ENCODE measurements around the gene ITGA1.
A peak's percentile ranks its signal among the peaks of the same experiment; 100 is the strongest.

ITGA1 gene

DNA sequence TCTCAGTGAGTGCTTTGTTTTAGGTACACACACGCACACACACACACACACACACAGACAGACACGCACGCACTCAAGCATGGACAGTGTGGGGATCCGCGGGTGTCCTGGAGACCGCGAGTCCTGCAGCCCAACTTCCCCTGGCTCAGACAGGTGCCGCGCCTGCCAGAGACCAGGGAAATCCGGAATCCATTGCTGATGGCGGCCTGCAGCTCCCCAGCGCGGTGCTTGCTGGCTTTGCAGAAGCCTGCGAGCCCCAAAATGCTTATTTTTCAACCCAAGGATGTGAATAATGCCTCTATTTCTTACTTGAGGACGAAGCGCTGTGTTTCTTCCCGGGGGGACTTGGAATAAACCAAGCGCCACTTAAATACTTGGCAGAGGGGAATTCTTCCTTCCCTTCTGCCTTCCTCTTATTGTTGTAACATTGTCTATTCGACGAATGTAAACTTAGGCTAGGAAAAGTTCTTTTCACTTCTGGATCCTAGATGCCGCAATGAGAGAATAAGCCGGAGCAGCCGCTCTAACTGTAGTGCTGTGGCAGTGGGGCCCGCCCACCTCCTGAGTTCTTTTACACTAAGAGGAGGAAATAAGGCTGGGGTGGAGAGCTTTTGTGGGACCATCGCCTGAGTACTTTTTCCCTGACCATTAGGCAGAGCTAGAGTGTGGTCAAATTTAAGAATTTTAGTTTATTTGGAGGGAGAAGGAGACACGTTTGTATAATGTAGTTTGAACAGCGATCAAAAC is 202.2 kb downstream of the ITGA1 start:
- no peak for DNase-seq (ENCODE audit: low read depth in 2 of 3, low spot score in 2 of 3)

DNA sequence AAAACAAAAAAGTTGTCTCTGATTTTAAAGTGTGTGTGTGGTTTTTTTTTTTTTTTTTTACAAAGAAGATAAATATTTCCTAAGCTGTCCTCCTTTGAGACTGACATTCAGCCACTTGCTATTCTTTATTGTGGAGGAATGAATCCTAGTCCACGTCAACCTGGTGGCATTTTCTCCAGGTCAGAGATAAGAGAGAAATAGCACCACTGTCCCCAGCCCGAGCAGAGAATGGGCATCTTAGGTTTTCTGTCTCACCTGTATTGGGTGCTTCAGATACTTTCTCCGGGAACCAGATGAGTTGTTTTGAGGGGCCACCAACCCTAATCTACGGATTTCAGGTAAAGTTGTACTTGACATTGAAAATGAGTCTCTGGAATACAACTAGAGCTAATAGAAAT is 202.8 kb downstream of the ITGA1 start:
- DNase-seq (ENCODE audit: low read depth in 2 of 3, low spot score in 2 of 3) = no peak

DNA sequence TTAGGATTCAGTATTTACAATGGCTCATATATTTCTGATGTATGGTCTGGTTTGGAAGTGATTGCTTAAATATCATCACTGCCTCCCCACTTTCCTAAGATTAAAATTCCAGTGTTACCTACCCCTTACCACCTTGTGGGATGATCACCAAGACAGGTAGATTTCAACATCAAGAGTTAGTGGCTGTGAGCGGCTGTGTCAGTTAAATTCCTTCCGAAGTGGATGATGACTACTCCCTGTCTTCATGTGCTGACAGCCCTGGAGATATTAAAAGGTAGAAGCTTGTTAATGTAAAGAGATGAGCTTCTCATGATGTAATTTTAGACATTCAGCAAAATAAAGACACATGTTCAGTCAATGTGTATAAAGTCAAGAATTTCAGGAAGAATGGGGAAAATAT is 205.7 kb downstream of the ITGA1 start:
- no peak for DNase-seq (ENCODE audit: low read depth in 2 of 3, low spot score in 2 of 3)

DNA sequence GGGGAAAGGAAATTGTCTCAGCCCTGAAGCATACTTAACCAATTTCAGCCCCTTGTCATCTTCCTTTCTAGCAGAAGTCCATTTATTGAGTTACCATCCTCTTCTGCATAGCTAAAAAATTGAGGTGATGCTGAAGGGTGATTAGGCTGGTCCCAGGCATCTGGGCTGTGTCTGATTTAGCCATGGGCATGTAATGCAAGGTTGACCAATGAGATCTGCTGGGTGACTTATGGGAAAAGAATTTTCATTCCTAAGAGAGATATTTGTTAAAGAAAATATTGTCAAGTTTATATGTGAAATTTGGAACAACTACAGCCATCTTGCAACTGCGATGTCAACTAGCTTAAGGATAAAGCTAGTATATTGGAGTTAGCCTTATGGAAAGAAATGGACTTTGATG is 206.6 kb downstream of the ITGA1 start:
- DNase-seq (ENCODE audit: low read depth in 2 of 3, low spot score in 2 of 3) = no peak

DNA sequence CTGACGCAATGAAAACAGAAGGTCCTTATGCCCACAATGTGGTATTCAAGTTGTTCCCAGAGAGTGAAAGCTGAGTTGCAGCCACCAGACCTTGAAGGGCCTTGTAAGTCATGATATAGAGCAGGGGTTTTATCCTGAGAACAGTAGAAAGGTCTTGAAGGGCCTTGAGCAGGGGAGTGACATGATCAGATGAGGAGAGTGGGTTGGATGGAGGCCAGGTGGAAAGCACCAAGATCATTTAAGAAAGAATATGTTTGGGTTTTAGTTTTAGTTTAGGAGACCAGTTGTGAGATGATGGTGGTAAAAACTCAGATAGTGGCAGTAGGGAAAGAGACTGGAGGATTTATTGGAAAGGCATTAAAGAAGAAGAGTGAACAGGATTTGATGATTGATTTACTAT is 207.4 kb downstream of the ITGA1 start:
- DNase-seq (ENCODE audit: low read depth in 2 of 3, low spot score in 2 of 3) = no peak

DNA sequence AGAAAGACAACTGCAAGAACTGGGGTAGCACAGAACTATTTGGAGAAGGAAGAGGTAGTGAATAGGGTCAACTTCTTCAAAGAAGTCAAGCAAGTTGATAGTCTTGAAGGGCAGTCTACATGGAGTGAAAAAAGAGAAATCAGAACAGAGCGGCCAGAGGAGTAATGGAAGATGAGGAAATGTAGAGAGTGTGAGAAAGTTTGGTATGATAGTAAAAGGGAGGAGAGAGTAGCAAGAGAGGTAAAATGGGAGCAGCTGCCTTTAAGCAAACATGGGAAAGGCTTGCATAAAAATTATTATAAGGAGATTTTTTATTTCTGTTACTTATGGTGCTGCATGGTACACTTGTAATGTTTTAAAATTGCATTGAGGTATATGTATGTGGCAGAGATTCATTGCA is 208.2 kb downstream of the ITGA1 start:
- DNase-seq (ENCODE audit: low read depth in 2 of 3, low spot score in 2 of 3) = no peak

DNA sequence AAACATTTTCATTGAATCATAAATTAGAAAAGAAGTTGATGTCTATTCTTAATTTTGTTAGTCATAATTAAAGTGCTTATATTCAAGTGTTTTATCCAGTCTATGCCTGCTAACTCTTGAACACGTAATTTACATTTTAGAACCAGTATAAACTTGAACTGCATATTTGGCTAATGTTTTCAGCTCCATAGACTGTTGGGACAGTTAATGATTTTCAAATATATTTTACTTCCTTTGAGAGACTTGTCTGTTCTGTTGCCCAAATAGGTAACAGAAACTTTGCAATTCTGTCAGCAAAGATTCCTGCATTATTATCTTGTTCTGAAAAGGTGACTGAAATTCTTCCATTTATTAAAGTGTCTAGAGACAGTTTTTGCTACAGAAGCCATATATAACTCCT is 209.3 kb downstream of the ITGA1 start:
- DNase-seq (ENCODE audit: low read depth in 2 of 3, low spot score in 2 of 3) = no peak

DNA sequence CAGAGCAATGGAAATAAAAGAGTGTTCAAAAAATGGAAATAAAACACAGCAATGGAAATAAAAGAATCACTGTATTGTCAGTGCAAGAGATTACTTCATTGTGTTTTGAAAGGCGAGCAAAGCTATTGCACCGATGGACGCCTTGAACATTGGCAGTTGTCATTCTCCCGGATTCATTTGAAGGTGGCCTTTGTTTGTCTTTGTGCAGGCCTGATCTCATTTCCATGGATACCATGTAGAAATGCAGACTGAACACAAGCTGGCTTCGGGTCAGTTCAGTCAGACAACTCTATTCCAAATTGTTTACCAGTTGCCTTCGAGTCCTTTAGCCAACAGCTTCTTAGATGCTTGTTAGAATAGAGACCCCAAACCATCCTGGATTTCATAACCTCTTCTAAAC is 209.7 kb downstream of the ITGA1 start:
- no peak for DNase-seq (ENCODE audit: low read depth in 2 of 3, low spot score in 2 of 3)

DNA sequence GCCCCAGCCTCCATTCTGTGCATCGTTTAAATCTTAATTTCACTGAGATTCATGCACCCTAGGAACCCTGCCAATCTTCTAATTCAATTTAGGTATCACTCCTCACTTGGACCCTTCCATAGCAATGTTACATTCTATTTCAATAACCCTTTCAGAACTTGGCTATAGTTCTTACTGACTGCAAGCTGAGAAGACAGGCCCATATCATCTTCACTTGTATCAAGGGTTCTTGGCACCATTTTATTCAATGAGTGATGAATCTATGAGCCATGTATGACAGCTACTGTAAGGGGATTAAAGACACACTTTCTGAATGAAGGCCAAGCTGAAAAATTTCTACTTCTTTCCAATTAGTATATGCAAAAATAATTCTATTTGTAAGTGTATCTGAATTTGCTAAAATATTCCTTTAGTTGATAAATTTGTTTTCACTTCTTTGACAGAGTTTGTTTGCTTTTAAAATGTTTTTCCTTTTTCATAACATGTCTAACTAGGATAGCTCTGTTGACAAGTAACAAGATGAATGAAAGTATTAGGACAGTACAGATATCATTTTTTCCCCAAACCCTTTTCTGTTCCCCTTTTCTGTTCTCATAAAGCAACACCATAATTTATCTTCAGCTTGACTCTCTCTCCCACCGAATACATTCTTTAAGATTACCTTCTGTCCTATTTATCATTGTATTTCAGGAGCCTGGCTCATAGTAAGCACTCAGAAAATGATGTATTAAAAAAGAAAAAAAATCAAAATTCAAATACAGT is 211.0 kb downstream of the ITGA1 start:
- no peak for DNase-seq (ENCODE audit: low read depth in 2 of 3, low spot score in 2 of 3)

DNA sequence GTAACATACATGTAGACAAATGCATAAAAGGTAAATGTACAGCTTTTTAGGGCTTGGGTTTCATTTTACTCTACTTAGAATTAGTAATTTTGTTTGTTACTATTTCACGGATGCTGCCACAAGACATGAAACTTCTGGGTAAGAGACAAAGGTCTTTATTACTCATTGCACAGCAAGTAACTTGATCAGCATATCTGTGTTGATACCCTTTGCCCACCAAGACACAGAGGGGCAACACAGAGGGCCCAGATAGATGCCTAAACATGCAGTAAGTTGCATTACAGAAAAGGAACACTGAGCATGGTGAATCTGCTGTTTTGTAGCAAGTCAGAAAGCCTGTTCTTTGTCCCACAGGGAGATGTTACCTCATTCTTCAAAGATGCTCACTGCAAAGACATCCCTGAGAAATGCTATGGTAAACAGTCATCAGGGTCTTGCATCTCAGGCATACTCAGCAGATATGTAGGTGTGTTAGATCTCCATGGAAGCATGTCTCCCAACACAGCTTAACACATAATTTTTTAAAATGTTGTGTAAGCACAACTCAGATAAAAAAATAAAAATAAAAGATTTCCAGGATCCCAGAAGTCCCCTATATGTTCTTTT is 211.7 kb downstream of the ITGA1 start:
- DNase-seq (ENCODE audit: low read depth in 2 of 3, low spot score in 2 of 3) = no peak

DNA sequence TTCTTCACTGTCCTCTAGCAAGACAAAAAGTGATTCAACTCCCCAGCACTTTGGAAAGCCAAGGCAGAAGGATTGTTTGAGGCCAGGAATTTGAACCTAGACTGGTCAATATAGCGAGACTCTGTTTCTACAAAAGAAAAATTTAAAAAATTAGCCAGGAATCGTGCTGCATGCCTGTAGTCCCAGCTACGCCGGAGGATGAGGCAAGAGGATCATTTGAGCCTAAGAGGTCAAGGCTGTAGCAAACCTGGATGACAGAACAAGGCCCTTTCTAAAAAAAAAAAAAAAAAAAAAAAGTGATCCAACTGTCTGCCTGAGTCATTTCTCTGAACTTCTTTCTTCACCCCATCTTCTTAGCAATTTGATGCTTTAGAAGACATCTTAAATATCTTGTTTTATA is 213.8 kb downstream of the ITGA1 start:
- no peak for DNase-seq (ENCODE audit: low read depth in 2 of 3, low spot score in 2 of 3)

DNA sequence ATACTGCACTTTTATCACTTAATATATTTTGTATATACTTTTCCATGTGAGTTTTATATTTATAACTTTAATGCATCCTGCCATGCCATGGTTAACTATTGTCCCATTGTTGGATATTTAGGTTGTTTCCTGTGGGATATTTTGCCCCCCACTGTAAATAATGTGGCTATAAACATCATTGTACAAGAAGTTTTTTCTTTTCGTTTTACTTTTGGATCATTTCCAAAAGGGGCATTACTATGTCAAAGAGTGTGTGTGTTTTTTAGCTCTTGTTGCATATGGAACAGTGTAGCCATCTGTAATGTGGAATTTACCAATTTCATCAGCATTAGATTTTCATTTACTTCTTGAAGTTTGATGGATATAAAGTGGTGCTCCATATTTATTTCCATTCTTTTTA is 214.8 kb downstream of the ITGA1 start:
- DNase-seq (ENCODE audit: low read depth in 2 of 3, low spot score in 2 of 3) = no peak

DNA sequence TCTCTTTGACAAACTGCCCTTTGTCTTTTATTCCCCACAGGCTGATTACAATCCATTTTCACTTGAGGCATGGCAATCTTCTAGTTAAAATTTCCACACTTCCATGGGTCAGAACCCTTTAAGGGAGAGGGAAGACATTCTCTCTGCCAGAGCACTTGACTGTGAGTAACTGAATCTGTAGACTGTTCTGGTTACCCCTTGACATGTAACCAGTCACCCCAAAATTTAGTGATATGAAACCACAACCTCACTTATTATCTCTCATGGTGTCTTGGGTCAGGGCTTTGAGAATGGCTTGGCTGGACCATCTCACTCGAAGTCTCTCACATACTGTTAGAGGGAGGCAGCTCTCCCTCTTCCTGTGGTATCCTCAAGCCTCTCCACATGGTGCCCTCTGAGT is 215.4 kb downstream of the ITGA1 start:
- DNase-seq (ENCODE audit: low read depth in 2 of 3, low spot score in 2 of 3) = no peak

DNA sequence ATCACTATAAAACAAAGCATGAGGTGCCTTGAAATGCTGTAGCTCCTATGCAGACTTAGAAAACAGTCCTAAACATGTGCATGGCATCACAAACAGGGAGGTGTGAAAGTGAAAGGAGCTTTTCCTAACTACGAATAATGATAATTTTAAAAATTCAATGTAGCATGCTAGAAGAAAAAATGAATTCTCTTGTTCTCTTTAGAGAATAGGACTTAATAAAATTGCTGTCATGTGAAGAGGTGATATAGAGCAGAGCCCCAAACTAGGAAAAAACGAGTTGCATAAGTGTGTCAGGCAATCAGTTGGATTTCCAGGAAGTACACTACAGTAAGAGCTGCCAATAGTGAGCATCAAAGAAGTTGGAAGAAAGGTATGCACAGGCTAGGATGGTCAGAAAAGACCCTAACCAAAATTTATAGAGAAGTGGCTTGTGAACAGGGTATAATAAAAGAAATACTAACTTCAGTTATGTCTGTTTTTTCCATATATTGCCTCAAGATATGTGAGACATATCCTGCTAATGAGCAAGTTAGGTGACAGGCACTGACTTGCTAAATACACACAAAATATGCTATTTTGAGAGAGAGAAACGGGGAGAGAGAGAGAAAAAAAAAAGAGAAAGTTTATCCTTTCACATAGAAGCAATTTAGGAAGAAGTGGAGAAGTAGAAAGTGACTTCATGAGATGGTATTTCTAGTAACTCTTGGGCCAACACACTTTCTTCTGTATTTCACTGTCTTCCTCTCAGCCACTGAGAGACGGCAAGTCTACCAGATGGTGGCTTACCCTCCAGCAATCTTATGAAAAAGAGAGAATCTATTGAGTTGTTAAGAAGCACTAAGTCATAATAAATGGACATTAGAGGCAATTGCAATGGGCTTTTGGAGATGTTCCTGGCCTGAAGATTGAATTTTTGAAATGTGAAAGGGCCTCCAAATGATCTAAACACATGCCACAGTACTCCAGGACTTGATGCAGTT is 219.5 kb downstream of the ITGA1 start:
- no peak for DNase-seq (ENCODE audit: low read depth in 2 of 3, low spot score in 2 of 3)

DNA sequence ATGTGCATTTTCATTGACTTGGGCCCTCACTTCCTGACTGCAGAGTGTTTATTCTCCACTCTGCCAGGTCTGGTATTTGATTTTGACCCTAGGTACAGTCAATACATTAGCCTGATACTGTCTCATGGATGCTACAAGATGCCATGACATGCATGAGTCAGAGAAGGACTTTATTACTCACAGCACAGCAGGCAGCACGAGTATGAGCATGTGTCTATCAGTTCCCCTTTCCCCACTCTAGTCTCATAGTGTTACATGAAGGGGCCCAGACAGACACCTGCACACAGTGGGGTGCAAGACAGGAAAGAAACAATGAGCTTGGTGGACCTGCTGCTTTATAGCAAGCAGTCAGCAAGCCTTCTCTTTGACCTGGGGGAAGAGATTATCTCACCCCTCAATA is 221.0 kb downstream of the ITGA1 start:
- DNase-seq (ENCODE audit: low read depth in 2 of 3, low spot score in 2 of 3) = peak in 2 of 3 experiments; percentile 12 to 22
